Activated T-helper 17 cell treated with anti-CD3 and anti-CD28 coated beads, Interleukin-2, amount 50 U/mL, for 72 hours (primary cell): ENCODE results near the gene API5. TPM values are rescaled to one million over a fixed set of nuclear protein-coding genes. Genes with fewer than 3 reads are reported as not detected.
A peak's percentile ranks its signal among the peaks of the same experiment; 100 is the strongest.
"Not testable (repeated sequence)": the region's sequence is repeated elsewhere in the genome, so short reads cannot be mapped to it uniquely, and the experiment has no call there.

Experiments used
- ATAC-seq: fragments of 150-1000 bp; cut with Tn5 transposase; replicated peaks from 2 replicates; pipeline ENCODE4 v1.10.0; 2021; ENCODE audit warnings: mild to moderate bottlenecking, moderate library complexity
- H3K27ac Mint-ChIP-seq: one replicate; pipeline ENCODE4 v1.8.0; 2022; ENCODE audit warnings: mixed read lengths
- H3K27me3 Mint-ChIP-seq: one replicate; pipeline ENCODE4 v1.8.0; 2022; ENCODE audit warnings: mixed read lengths
- H3K36me3 Mint-ChIP-seq: one replicate; pipeline ENCODE4 v1.8.0; 2022; ENCODE audit warnings: low read depth, mild to moderate bottlenecking, mixed read lengths
- H3K4me1 Mint-ChIP-seq: one replicate; pipeline ENCODE4 v1.8.0; 2022; ENCODE audit warnings: mixed read lengths
- H3K4me3 Mint-ChIP-seq: one replicate; pipeline ENCODE4 v1.8.0; 2022; ENCODE audit warnings: mild to moderate bottlenecking, mixed read lengths
- H3K9me3 Mint-ChIP-seq: one replicate; pipeline ENCODE4 v1.8.0; 2022; ENCODE audit warnings: mixed read lengths
- total RNA-seq, 2 donors: library from RNA; stranded (reverse); gene quantifications; one replicate each; pipeline ENCODE4 v1.2.3, GENCODE V29; 2022

The API5 gene
- total RNA-seq, 2 donors from 2014 or later = 95.2 to 157 TPM

- ATAC-seq = no peak
- H3K27ac Mint-ChIP-seq = no peak overlapping the region
- H3K4me3 Mint-ChIP-seq = no peak overlapping the region
- H3K36me3 Mint-ChIP-seq = peaks cover 100% of the 10 kb centered on the region
- H3K9me3 Mint-ChIP-seq = no peaks in the 10 kb centered on the region
- H3K27me3 Mint-ChIP-seq = no peaks in the 10 kb centered on the region
- no peaks in the 10 kb centered on the region for H3K4me1 Mint-ChIP-seq
Measured at GRCh38 chr11:43328482-43328881, 16.7 kb downstream of the API5 start.

- peaks cover 69% of the 10 kb centered on the region for H3K36me3 Mint-ChIP-seq
- ATAC-seq = no peak
- H3K9me3 Mint-ChIP-seq = no peaks in the 10 kb centered on the region
- H3K27ac Mint-ChIP-seq = no peak overlapping the region
- H3K27me3 Mint-ChIP-seq = no peaks in the 10 kb centered on the region
- no peak overlapping the region for H3K4me3 Mint-ChIP-seq
- no peaks in the 10 kb centered on the region for H3K4me1 Mint-ChIP-seq
Measured at GRCh38 chr11:43341159-43341558, 29.4 kb downstream of the API5 start.

GRCh38 chr11:43351426-43351825, 39.6 kb downstream of the API5 start:
- H3K9me3 Mint-ChIP-seq, H3K4me3 Mint-ChIP-seq, ATAC-seq, H3K27me3 Mint-ChIP-seq, H3K36me3 Mint-ChIP-seq, H3K27ac Mint-ChIP-seq, H3K4me1 Mint-ChIP-seq: not testable (repeated sequence)

DNA sequence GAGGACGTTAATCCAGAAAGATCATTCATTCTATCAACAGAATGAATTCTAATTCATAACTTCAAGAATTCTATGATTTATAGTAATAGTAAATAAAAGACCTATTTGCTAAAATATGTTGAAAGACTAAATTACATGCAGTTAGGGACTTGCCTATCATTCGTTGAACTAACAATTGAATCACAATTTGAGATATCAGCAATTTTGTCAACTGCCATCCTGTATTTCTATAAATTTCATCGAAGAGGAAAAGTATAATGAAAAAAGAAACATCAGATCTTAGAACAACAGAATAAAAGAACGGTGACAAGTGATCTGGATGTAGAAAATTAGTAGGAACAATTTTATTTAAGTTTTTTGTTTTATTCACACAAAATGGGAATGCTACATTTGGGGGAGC, 42.5 kb downstream of the API5 start:
- peaks cover 12% of the 10 kb centered on the region for H3K4me1 Mint-ChIP-seq
- no peaks in the 10 kb centered on the region for H3K36me3 Mint-ChIP-seq

GRCh38 chr11:43356336-43356735, 44.5 kb downstream of the API5 start:
- H3K9me3 Mint-ChIP-seq = no peaks in the 10 kb centered on the region
- no peak overlapping the region for H3K27ac Mint-ChIP-seq
- no peak for ATAC-seq
- H3K36me3 Mint-ChIP-seq = peaks cover 6% of the 10 kb centered on the region
- peaks cover 20% of the 10 kb centered on the region for H3K4me1 Mint-ChIP-seq
- H3K27me3 Mint-ChIP-seq = no peaks in the 10 kb centered on the region
- no peak overlapping the region for H3K4me3 Mint-ChIP-seq

More for the DNA sequence above, 42.5 kb downstream of the API5 start:
- Mint-ChIP-seq H3K9me3 (no peaks in the 10 kb centered on the region), H3K4me3 (no peak overlapping the region), H3K27me3 (no peaks in the 10 kb centered on the region), H3K27ac (no peak overlapping the region)
- no peak for ATAC-seq

DNA sequence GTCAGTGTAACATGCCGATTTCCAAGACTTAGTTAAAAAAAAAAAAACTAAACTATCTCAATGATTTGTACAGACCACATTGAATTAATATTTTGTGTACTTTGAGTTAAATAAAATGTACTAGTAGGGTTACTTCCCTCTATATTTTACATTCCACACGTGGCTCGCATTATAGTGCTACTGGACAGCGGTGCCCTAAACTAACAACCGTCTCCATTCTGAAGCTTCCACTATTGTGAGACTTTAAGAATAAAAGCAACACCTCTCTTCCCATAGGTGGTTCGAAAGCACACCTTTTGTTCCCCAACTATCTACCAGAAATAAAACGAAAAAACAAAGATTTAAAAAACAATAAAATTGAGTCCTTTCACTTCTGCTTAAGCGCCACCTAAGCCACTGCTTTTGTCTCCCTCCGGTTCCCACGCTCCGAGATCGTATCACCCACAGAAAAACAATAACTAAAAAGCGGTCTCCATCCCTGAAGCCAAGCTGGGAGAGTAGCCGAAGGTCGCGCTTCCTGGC, 46.5 kb downstream of the API5 start:
- no peaks in the 10 kb centered on the region for H3K27me3 Mint-ChIP-seq
- ATAC-seq = no peak
- H3K9me3 Mint-ChIP-seq = no peaks in the 10 kb centered on the region
- peak overlapping the region; percentile 98 for H3K4me3 Mint-ChIP-seq
- H3K36me3 Mint-ChIP-seq = peaks cover 6% of the 10 kb centered on the region
- H3K27ac Mint-ChIP-seq = peak overlapping the region; percentile 97
- H3K4me1 Mint-ChIP-seq = peaks cover 19% of the 10 kb centered on the region

GRCh38 chr11:43358801-43359421, 47.1 kb downstream of the API5 start, which contains the start of gene TTC17:
Gene TTC17 (plus strand): TSS chr11:43358920. CDS start chr11:43358955, 35 bp downstream.
- peak; percentile 96 for ATAC-seq
- Mint-ChIP-seq H3K36me3 (peaks cover 11% of the 10 kb centered on the region), H3K27me3 (no peaks in the 10 kb centered on the region), H3K4me1 (peaks cover 19% of the 10 kb centered on the region), H3K4me3 (peak within 1 kb of the TSS; percentile 98), H3K9me3 (no peaks in the 10 kb centered on the region), H3K27ac (peak within 1 kb of the TSS; percentile 97)

DNA sequence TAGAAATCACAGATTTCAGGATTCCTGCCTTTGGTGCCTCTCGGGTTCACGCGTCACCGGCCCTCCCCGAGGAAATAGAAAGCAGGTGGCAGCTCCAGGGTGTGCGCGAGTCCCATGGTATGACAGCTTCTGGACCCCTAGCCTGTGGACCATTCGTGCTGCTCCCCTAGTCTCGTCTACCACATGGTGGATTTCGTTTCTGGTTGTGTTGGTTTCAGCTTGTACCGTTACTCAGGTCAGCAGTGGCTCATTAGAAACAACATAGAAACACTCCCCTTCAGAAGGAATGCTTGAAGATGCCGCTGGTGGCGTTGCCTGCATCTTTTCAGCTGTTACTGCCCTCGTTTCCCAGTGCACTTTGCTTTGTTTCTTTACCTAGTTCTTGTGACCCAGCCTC, 47.6 kb downstream of the API5 start:
- Mint-ChIP-seq H3K9me3 (no peaks in the 10 kb centered on the region), H3K27me3 (no peaks in the 10 kb centered on the region), H3K27ac (peak overlapping the region; percentile 97), H3K4me1 (peaks cover 19% of the 10 kb centered on the region), H3K4me3 (peak overlapping the region; percentile 98), H3K36me3 (peaks cover 16% of the 10 kb centered on the region)
- peak; percentile 49 for ATAC-seq

- Mint-ChIP-seq H3K27ac (peak overlapping the region; percentile 97), H3K4me1 (peaks cover 19% of the 10 kb centered on the region), H3K4me3 (peak overlapping the region; percentile 98), H3K36me3 (peaks cover 26% of the 10 kb centered on the region), H3K27me3 (no peaks in the 10 kb centered on the region), H3K9me3 (no peaks in the 10 kb centered on the region)
- no peak for ATAC-seq
Measured at GRCh38 chr11:43360361-43361032, 48.7 kb downstream of the API5 start.

GRCh38 chr11:43366677-43367076, 54.9 kb downstream of the API5 start:
- H3K27ac Mint-ChIP-seq = peak overlapping the region; percentile 0
- H3K4me3 Mint-ChIP-seq = no peak overlapping the region
- no peak for ATAC-seq
- H3K4me1 Mint-ChIP-seq = peaks cover 26% of the 10 kb centered on the region
- H3K36me3 Mint-ChIP-seq = peaks cover 65% of the 10 kb centered on the region
- no peaks in the 10 kb centered on the region for H3K27me3 Mint-ChIP-seq
- H3K9me3 Mint-ChIP-seq = no peaks in the 10 kb centered on the region

GRCh38 chr11:43367382-43368178, 55.8 kb downstream of the API5 start:
- Mint-ChIP-seq H3K9me3 (no peaks in the 10 kb centered on the region), H3K27ac (peak overlapping the region; percentile 0), H3K27me3 (no peaks in the 10 kb centered on the region), H3K36me3 (peaks cover 69% of the 10 kb centered on the region), H3K4me3 (no peak overlapping the region), H3K4me1 (peaks cover 26% of the 10 kb centered on the region)
- peak; percentile 60 for ATAC-seq

GRCh38 chr11:43376065-43376464, 64.3 kb downstream of the API5 start:
- Mint-ChIP-seq H3K36me3 (peaks cover 58% of the 10 kb centered on the region), H3K27ac (no peak overlapping the region), H3K4me3 (no peak overlapping the region), H3K4me1 (peaks cover 9% of the 10 kb centered on the region), H3K9me3 (no peaks in the 10 kb centered on the region), H3K27me3 (no peaks in the 10 kb centered on the region)
- ATAC-seq = no peak

DNA sequence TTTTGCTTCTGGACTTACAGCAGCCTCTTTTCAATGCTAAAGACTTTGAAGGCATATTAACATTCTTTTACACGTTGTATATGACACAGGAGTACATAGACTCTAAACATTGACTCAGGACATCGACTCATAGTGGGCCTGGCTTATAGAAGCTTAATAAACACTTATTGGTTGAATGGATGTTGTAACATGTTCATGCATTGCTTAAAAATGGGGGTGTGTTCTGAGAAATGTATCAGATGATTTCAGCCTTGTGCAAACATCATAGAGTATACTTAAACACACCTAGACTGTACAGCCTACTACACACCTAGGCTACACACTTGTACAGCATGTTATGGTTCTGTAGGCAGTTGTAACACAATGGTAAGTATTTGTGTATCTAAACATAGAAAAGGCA, 64.8 kb downstream of the API5 start:
- no peaks in the 10 kb centered on the region for H3K27me3 Mint-ChIP-seq
- peaks cover 57% of the 10 kb centered on the region for H3K36me3 Mint-ChIP-seq
- H3K4me3 Mint-ChIP-seq = no peak overlapping the region
- ATAC-seq = no peak
- peak overlapping the region; percentile 43 for H3K27ac Mint-ChIP-seq
- H3K4me1 Mint-ChIP-seq = peaks cover 9% of the 10 kb centered on the region
- H3K9me3 Mint-ChIP-seq = no peaks in the 10 kb centered on the region

- peaks cover 9% of the 10 kb centered on the region for H3K4me1 Mint-ChIP-seq
- H3K27me3 Mint-ChIP-seq = no peaks in the 10 kb centered on the region
- H3K36me3 Mint-ChIP-seq = peaks cover 60% of the 10 kb centered on the region
- no peak overlapping the region for H3K4me3 Mint-ChIP-seq
- H3K27ac Mint-ChIP-seq = no peak overlapping the region
- no peaks in the 10 kb centered on the region for H3K9me3 Mint-ChIP-seq
- ATAC-seq = no peak
Measured at GRCh38 chr11:43377389-43377788, 65.6 kb downstream of the API5 start.
